Suprapubic skin (tissue), 4 donors: ENCODE data around the gene HERC4. TPM values are rescaled to one million over a fixed set of nuclear protein-coding genes. Genes with fewer than 3 reads are reported as not detected.

ENCODE experiments used
- DNase-seq, 2 donors: peaks; one replicate each; pipeline ENCODE4 v3.0.0-alpha.2; 2019; ENCODE audit warnings: low spot score in 2 of 2
- H3K27ac ChIP-seq: fragments of 200-600 bp; sonication (generic); one replicate; pipeline ENCODE4 v1.5.1; 2019
- H3K27me3 ChIP-seq: fragments of 200-600 bp; sonication (generic); one replicate; pipeline ENCODE4 v1.5.1; 2019
- H3K36me3 ChIP-seq: fragments of 200-600 bp; sonication (generic); one replicate; pipeline ENCODE4 v1.5.1; 2019
- H3K4me1 ChIP-seq: fragments of 200-600 bp; sonication (generic); one replicate; pipeline ENCODE4 v1.5.1; 2019
- H3K4me3 ChIP-seq: fragments of 200-600 bp; sonication (generic); one replicate; pipeline ENCODE4 v1.5.1; 2019; ENCODE audit warnings: mild to moderate bottlenecking
- H3K9me3 ChIP-seq: fragments of 200-600 bp; sonication (generic); one replicate; pipeline ENCODE4 v1.5.1; 2019
- EP300 ChIP-seq: sonication (generic); formaldehyde crosslinking; IDR thresholded peaks from one replicate; pipeline ENCODE4 v1.6.1; 2017; ENCODE audit warnings: antibody characterized with exemption
- POLR2A ChIP-seq, 2 donors: fragments of 450-650 bp; IDR thresholded peaks; one replicate each; pipeline ENCODE4 v1.6.1; 2017; ENCODE audit warnings: antibody characterized with exemption in 2 of 2, mild to moderate bottlenecking in 2 of 2, moderate library complexity in 2 of 2
- POLR2AphosphoS5 ChIP-seq, 3 donors: sonication (generic); formaldehyde crosslinking; IDR thresholded peaks; one replicate each; pipeline ENCODE4 v1.6.1; 2017; ENCODE audit warnings: antibody characterized with exemption in 3 of 3
- WGBS: methylation state at CpG from one replicate; pipeline ENCODE4 v1.1.5; 2018; 5-methylcytosine and 5-hydroxymethylcytosine counted together
- total RNA-seq, 4 donors: library from RNA; depleted of rRNA; stranded (reverse); fragments of >200 nt; gene quantifications; one replicate each; pipeline ENCODE4 v1.1.0, GENCODE V29; 2016
- TF ChIP-seq, protein P1 (sequence below), 2 donors: fragments of 200-600 bp in 1 of 2; fragments of 450-650 bp in 1 of 2; sonication (generic) in 1 of 2; IDR thresholded peaks; one replicate each; pipeline ENCODE4 v1.5.1; 2016 to 2019; ENCODE audit warnings: antibody characterized with exemption in 2 of 2, mild to moderate bottlenecking in 1 of 2, moderate library complexity in 1 of 2

HERC4 gene
- total RNA-seq, 4 donors from 2014 or later: 25.8 to 92.1 (median 31.4) TPM

DNA sequence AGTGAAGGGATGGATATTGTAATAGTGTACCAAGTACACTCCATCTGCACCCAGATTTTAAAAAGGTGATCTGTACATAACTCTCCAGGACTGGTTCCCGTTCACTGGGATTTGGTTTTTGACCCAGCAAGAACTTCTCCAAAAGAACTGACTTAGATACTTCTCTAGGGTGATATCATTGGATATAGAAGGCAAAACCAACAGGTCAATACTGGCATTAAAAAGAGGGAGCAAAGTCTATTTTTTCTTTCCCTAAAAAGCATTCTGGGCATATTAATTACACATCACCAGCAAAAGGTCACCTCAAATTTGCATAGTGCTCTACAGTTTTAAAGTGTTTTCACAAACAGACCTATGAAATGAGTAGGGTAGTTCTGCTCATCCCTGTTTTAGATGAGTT is 37.8 kb upstream of the HERC4 start:
- H3K27ac ChIP-seq: no peak overlapping the region
- no peaks in the 10 kb centered on the region for H3K27me3 ChIP-seq
- no peaks in the 10 kb centered on the region for H3K9me3 ChIP-seq
- H3K4me3 ChIP-seq: no peak overlapping the region
- 95% methylated on average over 1 of the region's 1 CpG for WGBS
- no peaks in the 10 kb centered on the region for H3K4me1 ChIP-seq
- H3K36me3 ChIP-seq: no peaks in the 10 kb centered on the region
- DNase-seq: no peak
- TF ChIP-seq, protein P1, sequence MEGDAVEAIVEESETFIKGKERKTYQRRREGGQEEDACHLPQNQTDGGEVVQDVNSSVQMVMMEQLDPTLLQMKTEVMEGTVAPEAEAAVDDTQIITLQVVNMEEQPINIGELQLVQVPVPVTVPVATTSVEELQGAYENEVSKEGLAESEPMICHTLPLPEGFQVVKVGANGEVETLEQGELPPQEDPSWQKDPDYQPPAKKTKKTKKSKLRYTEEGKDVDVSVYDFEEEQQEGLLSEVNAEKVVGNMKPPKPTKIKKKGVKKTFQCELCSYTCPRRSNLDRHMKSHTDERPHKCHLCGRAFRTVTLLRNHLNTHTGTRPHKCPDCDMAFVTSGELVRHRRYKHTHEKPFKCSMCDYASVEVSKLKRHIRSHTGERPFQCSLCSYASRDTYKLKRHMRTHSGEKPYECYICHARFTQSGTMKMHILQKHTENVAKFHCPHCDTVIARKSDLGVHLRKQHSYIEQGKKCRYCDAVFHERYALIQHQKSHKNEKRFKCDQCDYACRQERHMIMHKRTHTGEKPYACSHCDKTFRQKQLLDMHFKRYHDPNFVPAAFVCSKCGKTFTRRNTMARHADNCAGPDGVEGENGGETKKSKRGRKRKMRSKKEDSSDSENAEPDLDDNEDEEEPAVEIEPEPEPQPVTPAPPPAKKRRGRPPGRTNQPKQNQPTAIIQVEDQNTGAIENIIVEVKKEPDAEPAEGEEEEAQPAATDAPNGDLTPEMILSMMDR (IDR thresholded peaks at IDR 0.05): no peak

DNA sequence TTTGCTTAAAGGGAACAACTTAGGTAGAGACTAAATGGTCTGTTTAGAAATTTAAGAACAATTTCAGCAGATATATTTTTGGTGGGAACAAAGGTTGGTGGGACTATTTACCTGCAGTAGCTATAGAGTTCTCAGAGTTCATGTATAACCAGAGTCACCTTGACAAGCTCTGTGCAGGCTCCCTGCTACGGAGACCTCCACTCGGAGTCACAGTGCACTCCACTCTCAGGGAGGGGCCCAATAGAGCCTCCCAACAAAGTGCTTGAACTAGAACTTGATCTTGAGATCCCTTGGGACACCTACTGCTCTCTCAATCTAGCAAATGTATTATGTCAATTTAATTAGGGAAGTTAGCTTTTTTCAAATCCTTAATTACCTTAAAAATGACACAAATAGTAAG is 36.5 kb upstream of the HERC4 start:
- no peak for TF ChIP-seq POLR2AphosphoS5 (IDR thresholded peaks at IDR 0.05)
- TF ChIP-seq, protein P1 (IDR thresholded peaks at IDR 0.05): no peak
- TF ChIP-seq EP300: no peak
- no peak for TF ChIP-seq POLR2A (IDR thresholded peaks at IDR 0.05)
- no peak for DNase-seq
- Histone ChIP-seq H3K4me1 (no peaks in the 10 kb centered on the region), H3K4me3 (no peak overlapping the region), H3K9me3 (no peaks in the 10 kb centered on the region), H3K27me3 (no peaks in the 10 kb centered on the region), H3K36me3 (no peaks in the 10 kb centered on the region), H3K27ac (no peak overlapping the region)
- WGBS: 80% methylated on average over 2 of the region's 2 CpGs

DNA sequence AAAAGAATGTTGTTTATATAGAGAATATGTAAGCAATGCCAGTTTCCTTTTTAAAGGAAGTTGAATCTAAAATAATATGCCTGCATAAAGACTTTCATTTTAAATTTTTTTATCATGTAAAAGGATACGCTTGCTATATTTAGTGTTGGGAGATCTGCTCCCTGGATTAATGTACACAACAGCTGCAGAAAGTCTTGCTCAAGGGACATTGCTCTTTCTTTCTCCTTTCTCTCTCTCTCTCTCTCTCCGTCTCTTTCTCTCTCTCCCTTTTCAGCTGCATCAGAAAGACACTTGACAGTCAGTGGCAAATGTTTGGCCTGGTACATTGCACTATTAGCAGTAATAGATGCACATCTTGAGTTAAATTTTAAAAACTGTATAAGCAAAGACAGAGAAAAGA is 34.9 kb upstream of the HERC4 start:
- no peak for DNase-seq
- Histone ChIP-seq H3K36me3 (no peaks in the 10 kb centered on the region), H3K4me1 (no peaks in the 10 kb centered on the region), H3K9me3 (no peaks in the 10 kb centered on the region), H3K27me3 (no peaks in the 10 kb centered on the region), H3K4me3 (no peak overlapping the region), H3K27ac (no peak overlapping the region)
- TF ChIP-seq POLR2A (IDR thresholded peaks at IDR 0.05): no peak
- TF ChIP-seq, protein P1 (IDR thresholded peaks at IDR 0.05): no peak
- no peak for TF ChIP-seq EP300
- no peak for TF ChIP-seq POLR2AphosphoS5 (IDR thresholded peaks at IDR 0.05)
- WGBS: 50% methylated on average over 2 of the region's 2 CpGs

DNA sequence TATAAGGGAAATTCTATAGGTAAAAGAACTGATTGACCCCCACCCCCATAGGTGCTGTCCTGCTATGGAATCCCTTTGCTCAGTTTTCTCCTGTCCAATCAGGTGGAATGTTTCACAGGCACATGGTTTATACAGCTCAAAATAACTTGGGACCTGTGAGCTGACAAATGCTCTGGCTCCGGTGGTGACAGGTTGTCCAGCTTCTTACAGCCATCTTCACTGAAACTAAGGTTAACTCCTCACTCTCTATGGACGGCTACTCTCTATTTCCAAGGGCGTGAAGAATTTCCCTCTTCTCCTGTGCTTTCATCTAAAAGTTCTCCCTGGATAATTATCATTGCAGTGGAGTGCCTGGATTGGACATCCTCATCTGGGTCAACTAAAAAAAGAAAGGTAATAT is 34.2 kb upstream of the HERC4 start, which contains the start of gene MYPN:
Gene MYPN, plus strand, starts transcription at position 158 of the 400 bp plus-strand sequence. CDS start 11,951 bp downstream, outside the sequence.
- no peak for DNase-seq
- no peaks in the 10 kb centered on the region for H3K27me3 ChIP-seq
- H3K4me1 ChIP-seq: no peaks in the 10 kb centered on the region
- no peak within 1 kb of the TSS for H3K4me3 ChIP-seq
- no peaks in the 10 kb centered on the region for H3K36me3 ChIP-seq
- no peaks in the 10 kb centered on the region for H3K9me3 ChIP-seq
- H3K27ac ChIP-seq: no peak within 1 kb of the TSS
- TF ChIP-seq, protein P1 (IDR thresholded peaks at IDR 0.05): no peak
- no peak for TF ChIP-seq EP300
- no peak for TF ChIP-seq POLR2AphosphoS5 (IDR thresholded peaks at IDR 0.05)
- no peak for TF ChIP-seq POLR2A (IDR thresholded peaks at IDR 0.05)
- WGBS: 85% methylated on average over 3 of the region's 3 CpGs

DNA sequence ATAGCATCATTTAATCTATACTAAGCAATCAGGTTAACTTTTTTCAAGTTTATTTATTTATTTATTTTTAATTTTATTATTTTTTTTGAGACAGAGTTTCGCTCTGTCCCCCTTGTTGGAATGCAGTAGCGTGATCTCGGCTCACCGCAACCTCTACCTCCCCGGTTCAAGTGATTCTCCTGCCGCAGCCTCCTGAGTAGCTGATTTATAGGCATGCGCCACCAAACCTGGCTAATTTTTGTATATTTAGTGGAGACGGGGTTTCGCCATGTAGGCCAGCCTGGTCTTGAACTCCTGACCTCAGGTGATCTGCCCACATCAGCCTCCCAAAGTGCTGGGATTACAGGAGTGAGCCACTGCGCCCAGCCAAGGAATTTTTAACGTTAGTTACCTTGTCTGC is 33.6 kb upstream of the HERC4 start:
- Histone ChIP-seq H3K4me3 (no peak overlapping the region), H3K27ac (no peak overlapping the region), H3K4me1 (no peaks in the 10 kb centered on the region), H3K9me3 (no peaks in the 10 kb centered on the region), H3K27me3 (no peaks in the 10 kb centered on the region), H3K36me3 (no peaks in the 10 kb centered on the region)
- TF ChIP-seq POLR2AphosphoS5 (IDR thresholded peaks at IDR 0.05): no peak
- TF ChIP-seq, protein P1 (IDR thresholded peaks at IDR 0.05): no peak
- TF ChIP-seq POLR2A (IDR thresholded peaks at IDR 0.05): no peak
- no peak for TF ChIP-seq EP300
- WGBS: 95% methylated on average over 11 of the region's 11 CpGs
- DNase-seq: no peak
